Left ventricle myocardium inferior (tissue), 1 donor: Measurements from ENCODE around the gene SAMD1. TPM values are rescaled to one million over a fixed set of nuclear protein-coding genes. Genes with fewer than 3 reads are reported as not detected.

Experiments used
- DNase-seq: peaks from one replicate; pipeline ENCODE4 v3.0.0-alpha.2; 2020
- H3K27ac ChIP-seq: fragments of 200-600 bp; replicated peaks from 2 replicates; pipeline ENCODE4 v1.8.0; 2021
- H3K27me3 ChIP-seq: fragments of 200-600 bp; 2 replicates; pipeline ENCODE4 v1.8.0; 2021; ENCODE audit warnings: low read depth
- H3K36me3 ChIP-seq: fragments of 200-600 bp; 2 replicates; pipeline ENCODE4 v1.8.0; 2021
- H3K4me1 ChIP-seq: fragments of 200-600 bp; 2 replicates; pipeline ENCODE4 v1.8.0; 2021
- H3K4me3 ChIP-seq: fragments of 200-600 bp; 2 replicates; pipeline ENCODE4 v1.8.0; 2021; ENCODE audit warnings: mild to moderate bottlenecking, moderate library complexity
- H3K9me3 ChIP-seq: fragments of 200-600 bp; replicated peaks from 2 replicates; pipeline ENCODE4 v1.8.0; 2021
- CTCF ChIP-seq: fragments of 200-600 bp; IDR thresholded peaks from 2 replicates; pipeline ENCODE4 v1.8.0; 2021; ENCODE audit warnings: antibody characterized with exemption, mild to moderate bottlenecking, borderline replicate concordance
- intact Hi-C: fragments of 100-400 bp; cut with micrococcal nuclease; formaldehyde crosslinking; loops from one replicate; pipeline ENCODE4 v1.11.0; 2022
- total RNA-seq: library from RNA; stranded (reverse); fragmentation: NEBNext Ultra II Directional; extraction: Animal tissue kit (Norgen Biotek cat#: 25700); gene quantifications from one replicate; pipeline ENCODE4 v1.2.1, GENCODE V29; 2021
- donor health status: DM: no; HTN: yes; CAD: no; lungs with severe emphysema.

The SAMD1 gene
- total RNA-seq, 1 donor from 2014 or later: 46.7 TPM

DNA sequence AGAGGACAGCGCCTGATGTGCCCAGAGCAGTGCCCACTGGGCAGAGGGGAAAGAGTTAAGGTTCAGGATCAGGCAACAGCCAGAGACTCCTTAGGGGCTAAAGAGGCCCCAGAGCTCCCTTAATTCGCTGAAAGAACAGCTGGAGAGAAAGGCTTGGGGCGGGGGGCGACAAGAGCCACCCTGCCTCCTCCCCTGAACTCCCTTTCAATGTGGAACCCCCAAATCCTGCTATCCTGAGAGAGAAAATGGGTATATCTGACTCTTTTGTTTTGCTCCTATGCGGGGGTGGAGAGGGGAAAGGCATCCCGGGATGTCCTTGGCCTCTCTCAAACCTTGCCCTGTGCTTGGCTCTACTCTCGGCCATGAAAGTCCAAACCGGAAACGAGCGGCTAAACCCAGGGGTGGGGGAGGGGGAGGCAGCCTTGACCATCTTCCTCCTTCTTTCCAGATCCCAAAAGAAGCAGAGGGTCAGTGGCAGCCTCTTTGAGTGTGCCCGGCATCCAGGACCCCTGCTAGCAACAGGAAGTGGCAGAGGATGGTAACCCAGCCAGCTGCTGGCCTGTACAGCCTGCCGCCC is 22.3 kb upstream of the SAMD1 start:
- H3K4me1 ChIP-seq: peaks cover 86% of the 10 kb centered on the region
- no peaks in the 10 kb centered on the region for H3K9me3 ChIP-seq
- DNase-seq: peak; percentile 64
- H3K36me3 ChIP-seq: no peaks in the 10 kb centered on the region
- H3K27ac ChIP-seq: peak overlapping the region; percentile 100
- TF ChIP-seq CTCF: no peak
- no peaks in the 10 kb centered on the region for H3K27me3 ChIP-seq
- intact Hi-C loops: no loop called here
- peak overlapping the region; percentile 60 for H3K4me3 ChIP-seq

DNA sequence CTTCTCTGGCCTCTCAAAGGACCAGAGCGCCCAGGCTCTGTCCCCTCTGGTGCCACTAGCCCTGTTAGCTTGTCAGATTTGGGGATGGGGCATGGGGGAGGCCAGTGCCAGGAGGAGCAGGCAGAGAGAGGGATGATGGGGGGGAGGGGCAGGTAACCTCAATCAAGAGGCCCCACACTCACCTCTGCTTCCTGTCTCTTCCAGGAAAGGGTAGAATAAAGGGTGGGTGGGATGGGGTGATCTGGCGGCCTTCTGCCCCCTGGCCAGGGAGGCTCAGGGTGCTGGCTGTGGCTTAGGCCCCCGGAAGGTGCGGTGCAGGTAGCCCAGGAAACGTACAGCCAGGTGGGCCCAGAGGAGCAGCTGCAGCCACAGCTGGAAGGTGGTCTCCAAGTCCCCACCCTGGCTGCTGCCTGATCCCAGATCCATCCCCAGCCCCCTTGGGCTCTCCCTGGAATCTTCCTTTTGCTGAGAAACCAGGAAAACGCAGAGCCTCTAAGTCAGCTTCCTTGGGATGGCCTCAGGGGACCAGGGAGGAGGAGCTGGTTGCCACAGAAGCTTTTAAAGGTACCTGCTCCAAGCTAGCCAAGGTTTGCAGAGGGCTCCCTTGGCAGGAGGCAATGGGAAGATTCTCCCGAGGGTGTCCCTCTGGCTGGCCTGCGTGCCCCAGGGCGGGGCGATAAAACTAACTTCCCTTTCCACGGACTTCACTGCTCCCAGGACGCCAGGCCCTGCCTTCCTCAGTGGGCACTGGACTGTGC is 21.7 kb upstream of the SAMD1 start:
- no peaks in the 10 kb centered on the region for H3K27me3 ChIP-seq
- H3K4me3 ChIP-seq: peak overlapping the region; percentile 60
- H3K4me1 ChIP-seq: peaks cover 92% of the 10 kb centered on the region
- peak; percentile 44 for DNase-seq
- H3K9me3 ChIP-seq: no peaks in the 10 kb centered on the region
- TF ChIP-seq CTCF: no peak
- H3K36me3 ChIP-seq: no peaks in the 10 kb centered on the region
- H3K27ac ChIP-seq: peak overlapping the region; percentile 100
- intact Hi-C loops: no loop called here

DNA sequence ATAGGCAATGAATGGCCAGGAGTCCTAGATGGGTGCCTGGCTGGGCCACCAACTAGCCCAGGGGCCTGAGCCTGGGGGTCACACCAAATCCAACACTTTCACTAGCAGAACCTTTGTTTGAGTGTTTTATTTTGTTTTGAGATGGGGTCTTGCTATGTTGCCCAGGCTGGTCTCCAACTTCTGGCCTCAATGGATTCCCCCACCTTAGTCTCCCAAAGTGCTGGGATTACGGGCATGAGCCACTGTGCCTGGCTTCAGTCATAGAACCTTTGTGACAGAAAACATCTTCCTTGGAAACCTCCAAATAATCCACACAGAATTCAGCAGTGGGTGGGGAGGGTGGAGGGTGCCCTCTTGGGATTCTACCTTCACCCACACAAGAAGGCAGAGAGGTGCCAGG is 20.9 kb upstream of the SAMD1 start:
- H3K27ac ChIP-seq: peak overlapping the region; percentile 100
- intact Hi-C loops: no loop called here

GRCh38 chr19:14110650-14111049 is 20.1 kb upstream of the SAMD1 start:
- H3K27me3 ChIP-seq: no peaks in the 10 kb centered on the region
- H3K36me3 ChIP-seq: peaks cover 11% of the 10 kb centered on the region
- no peak for TF ChIP-seq CTCF
- no peak overlapping the region for H3K4me3 ChIP-seq
- H3K27ac ChIP-seq: peak overlapping the region; percentile 100
- H3K4me1 ChIP-seq: peaks cover 84% of the 10 kb centered on the region
- no peak for DNase-seq
- intact Hi-C loops: no loop called here
- no peaks in the 10 kb centered on the region for H3K9me3 ChIP-seq

More for the DNA sequence above, 20.9 kb upstream of the SAMD1 start:
- Histone ChIP-seq H3K4me1 (peaks cover 92% of the 10 kb centered on the region), H3K9me3 (no peaks in the 10 kb centered on the region), H3K36me3 (peaks cover 3% of the 10 kb centered on the region), H3K4me3 (peak overlapping the region; percentile 60), H3K27me3 (no peaks in the 10 kb centered on the region)
- DNase-seq: no peak
- no peak for TF ChIP-seq CTCF

DNA sequence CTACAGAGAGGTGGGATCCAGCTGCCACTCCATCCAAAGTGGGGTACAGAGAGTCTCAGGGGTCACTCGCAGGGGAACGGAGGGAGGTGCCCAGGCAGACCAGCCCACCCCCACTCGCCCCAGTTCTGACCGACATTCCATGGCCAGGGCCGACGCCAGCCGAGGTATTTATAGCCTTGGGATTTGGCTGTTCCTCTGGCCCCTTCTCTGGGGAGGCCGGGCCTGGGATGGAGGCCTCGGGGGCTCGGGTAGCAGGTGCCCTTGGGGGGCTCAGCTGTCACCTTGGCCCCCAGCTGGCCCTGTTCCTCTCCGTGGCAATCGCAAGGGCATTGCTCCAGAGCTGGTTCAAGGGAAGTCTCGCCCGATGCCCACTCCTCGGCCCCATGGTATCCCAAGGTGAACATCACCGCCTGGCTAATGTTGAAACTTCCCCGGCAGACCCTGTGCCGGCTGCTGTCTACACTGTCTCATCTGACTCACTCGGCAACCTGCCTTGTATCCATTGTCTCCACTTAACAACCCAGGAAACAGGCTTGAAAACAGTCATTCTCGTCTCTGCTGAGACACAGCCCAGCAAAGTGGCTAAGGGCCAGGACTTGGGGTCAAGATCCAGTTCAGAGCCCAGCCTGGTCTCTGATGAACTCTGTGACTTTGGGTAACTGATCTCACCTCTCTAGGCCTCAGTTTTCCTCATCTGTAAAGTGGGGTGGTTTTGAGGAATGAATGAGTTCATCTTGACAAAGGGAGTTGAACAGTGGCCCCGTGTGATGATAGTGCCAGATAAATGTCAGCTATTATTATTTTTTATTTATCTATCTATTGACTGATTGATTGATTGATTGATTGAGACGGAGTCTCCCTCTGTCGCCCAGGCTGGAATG is 17.3 kb upstream of the SAMD1 start:
- Histone ChIP-seq H3K36me3 (peaks cover 40% of the 10 kb centered on the region), H3K27me3 (no peaks in the 10 kb centered on the region), H3K27ac (peak overlapping the region; percentile 100), H3K4me3 (peak overlapping the region; percentile 29), H3K4me1 (peaks cover 66% of the 10 kb centered on the region), H3K9me3 (no peaks in the 10 kb centered on the region)
- TF ChIP-seq CTCF: no peak
- intact Hi-C loops: no loop called here
- DNase-seq: peak; percentile 79
